Muscle layer of colon (tissue), 2 donors: Measurements from ENCODE around the gene FAM222A.

ENCODE experiments used
- H3K27ac ChIP-seq: one replicate; pipeline ENCODE4 v1.7.0; 2013; ENCODE audit warnings: low read depth, mild to moderate bottlenecking, low read length, moderate library complexity
- H3K27me3 ChIP-seq, 2 donors: one replicate each; pipeline ENCODE4 v1.7.0; 2013; ENCODE audit warnings: low read length in 2 of 2, mild to moderate bottlenecking in 2 of 2; ENCODE audit not compliant: insufficient read depth in 2 of 2, control insufficient read depth in 1 of 2
- H3K36me3 ChIP-seq: one replicate; pipeline ENCODE4 v1.7.0; 2013; ENCODE audit warnings: mild to moderate bottlenecking, low read length; ENCODE audit not compliant: insufficient read depth
- H3K4me1 ChIP-seq: one replicate; pipeline ENCODE4 v1.7.0; 2013; ENCODE audit warnings: mild to moderate bottlenecking, low read length; ENCODE audit not compliant: insufficient read depth
- H3K4me3 ChIP-seq, 2 donors: one replicate each; pipeline ENCODE4 v1.7.0; 2013; ENCODE audit warnings: low read length in 2 of 2, low read depth in 1 of 2, mild to moderate bottlenecking in 1 of 2, moderate library complexity in 1 of 2
- H3K9ac ChIP-seq: one replicate; pipeline ENCODE4 v1.7.0; 2013; ENCODE audit warnings: low read length
- H3K9me3 ChIP-seq: one replicate; pipeline ENCODE4 v1.7.0; 2013; ENCODE audit warnings: mild to moderate bottlenecking, low read length
- donor health status: abdominal sarcoma.
- donor health status: Adenocarcinoma of cecum.

FAM222A gene

GRCh38 chr12:109779382-109779781, 65.8 kb downstream of the FAM222A start:
- no peaks in the 10 kb centered on the region for H3K36me3 ChIP-seq
- no peak overlapping the region for H3K9ac ChIP-seq
- no peaks in the 10 kb centered on the region for H3K4me1 ChIP-seq
- no peaks in the 10 kb centered on the region for H3K9me3 ChIP-seq
- H3K27me3 ChIP-seq: no peaks in the 10 kb centered on the region
- H3K4me3 ChIP-seq: no peak overlapping the region
- no peak overlapping the region for H3K27ac ChIP-seq

DNA sequence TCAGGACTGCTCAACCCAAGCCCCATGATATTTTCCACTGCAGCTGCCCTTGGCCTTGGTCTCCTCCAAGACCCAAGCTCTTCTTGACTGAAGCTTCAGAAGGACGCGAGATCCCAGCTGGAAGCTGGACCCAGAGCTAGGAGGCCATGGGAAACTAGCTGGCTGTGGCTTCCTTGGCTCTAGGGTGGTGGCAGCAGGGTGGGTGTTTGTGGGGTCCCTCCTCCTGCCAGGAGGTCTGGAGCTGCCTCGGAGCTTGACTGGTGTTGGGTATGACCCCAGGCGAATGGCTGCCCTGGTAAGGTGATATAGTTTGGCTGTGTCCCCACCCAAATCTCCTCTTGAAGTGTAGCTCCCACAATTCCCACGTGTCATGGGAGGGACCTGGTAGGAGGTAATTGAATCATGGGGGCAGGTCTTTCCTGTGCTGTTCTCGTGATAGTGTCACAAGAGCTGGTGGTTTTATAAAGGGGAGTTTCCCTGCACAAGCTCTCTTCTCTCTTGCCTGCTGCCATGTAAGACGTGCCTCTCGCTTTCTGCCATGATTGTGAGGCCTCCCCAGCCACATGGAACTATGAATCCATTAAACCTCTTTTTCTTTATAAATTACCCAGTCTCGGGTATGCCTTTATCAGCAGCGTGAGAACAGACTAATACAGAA, 68.2 kb downstream of the FAM222A start:
- no peaks in the 10 kb centered on the region for H3K36me3 ChIP-seq
- H3K27ac ChIP-seq: no peak overlapping the region
- no peak overlapping the region for H3K9ac ChIP-seq
- H3K4me1 ChIP-seq: no peaks in the 10 kb centered on the region
- H3K9me3 ChIP-seq: no peaks in the 10 kb centered on the region
- no peaks in the 10 kb centered on the region for H3K27me3 ChIP-seq
- no peak overlapping the region for H3K4me3 ChIP-seq

GRCh38 chr12:109782326-109782703, 68.7 kb downstream of the FAM222A start:
- H3K27ac ChIP-seq: no peak overlapping the region
- no peak overlapping the region for H3K9ac ChIP-seq
- no peak overlapping the region for H3K4me3 ChIP-seq
- H3K36me3 ChIP-seq: no peaks in the 10 kb centered on the region
- H3K4me1 ChIP-seq: no peaks in the 10 kb centered on the region
- H3K9me3 ChIP-seq: no peaks in the 10 kb centered on the region
- no peaks in the 10 kb centered on the region for H3K27me3 ChIP-seq

GRCh38 chr12:109783135-109783964, 69.7 kb downstream of the FAM222A start:
- Histone ChIP-seq H3K9me3 (no peaks in the 10 kb centered on the region), H3K27ac (no peak overlapping the region), H3K36me3 (no peaks in the 10 kb centered on the region), H3K9ac (no peak overlapping the region), H3K27me3 (no peaks in the 10 kb centered on the region), H3K4me1 (no peaks in the 10 kb centered on the region), H3K4me3 (no peak overlapping the region)

- Histone ChIP-seq H3K36me3 (no peaks in the 10 kb centered on the region), H3K27ac (no peak overlapping the region), H3K9ac (no peak overlapping the region), H3K4me1 (no peaks in the 10 kb centered on the region), H3K4me3 (no peak overlapping the region), H3K9me3 (no peaks in the 10 kb centered on the region), H3K27me3 (no peaks in the 10 kb centered on the region)
Measured at GRCh38 chr12:109783965-109784244, 70.3 kb downstream of the FAM222A start.

DNA sequence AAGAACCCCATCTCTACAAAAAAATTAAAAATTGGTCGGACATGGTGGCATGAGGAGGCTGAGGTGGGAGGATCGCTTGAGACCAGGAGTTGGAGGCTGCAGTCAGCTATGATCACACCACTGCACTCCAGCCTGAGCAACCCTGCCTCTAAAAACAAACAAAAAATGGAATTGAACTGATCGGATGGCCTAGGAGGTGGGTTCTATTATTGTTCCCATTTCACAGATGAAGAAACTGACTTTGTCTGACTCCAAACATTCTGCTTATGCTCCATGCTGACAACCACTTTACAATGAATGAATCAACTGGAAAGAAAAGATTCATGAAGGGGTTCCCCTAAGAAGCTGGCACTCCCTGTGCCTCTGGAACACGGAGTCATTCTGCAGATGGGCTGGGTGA, 72.2 kb downstream of the FAM222A start:
- Histone ChIP-seq H3K9ac (no peak overlapping the region), H3K4me3 (no peak overlapping the region), H3K9me3 (no peaks in the 10 kb centered on the region), H3K27me3 (no peaks in the 10 kb centered on the region), H3K36me3 (no peaks in the 10 kb centered on the region), H3K27ac (no peak overlapping the region), H3K4me1 (no peaks in the 10 kb centered on the region)

- no peaks in the 10 kb centered on the region for H3K4me1 ChIP-seq
- no peaks in the 10 kb centered on the region for H3K36me3 ChIP-seq
- H3K27ac ChIP-seq: no peak overlapping the region
- no peaks in the 10 kb centered on the region for H3K9me3 ChIP-seq
- no peak overlapping the region for H3K9ac ChIP-seq
- no peak overlapping the region for H3K4me3 ChIP-seq
- H3K27me3 ChIP-seq: no peaks in the 10 kb centered on the region
Measured at GRCh38 chr12:109786799-109787198, 73.2 kb downstream of the FAM222A start.

DNA sequence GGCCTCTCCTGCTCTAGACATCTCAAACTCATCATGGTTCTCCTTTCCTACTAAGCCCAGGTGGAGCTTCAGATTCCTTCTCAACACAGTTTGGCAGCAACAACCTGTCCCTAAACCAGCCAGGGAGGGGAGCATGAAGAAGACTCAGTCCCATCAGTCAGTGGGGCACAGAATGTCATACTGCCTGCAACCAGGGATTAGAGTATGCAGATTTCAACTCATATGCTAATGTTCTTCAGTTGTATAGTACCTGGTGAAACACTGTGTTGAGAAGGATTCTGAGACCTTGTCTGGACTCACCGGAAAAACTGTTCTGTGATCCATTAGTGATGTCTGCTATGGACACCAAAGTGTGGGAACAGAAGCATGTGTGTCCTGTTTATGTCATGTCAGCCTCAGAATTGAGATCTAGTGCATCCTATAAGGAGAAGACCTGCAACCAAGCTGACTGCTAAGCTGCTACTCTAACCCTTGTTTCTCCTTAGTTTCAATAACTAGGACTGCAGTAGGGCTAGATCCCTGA, 76.0 kb downstream of the FAM222A start:
- H3K4me3 ChIP-seq: no peak overlapping the region

GRCh38 chr12:109792992-109793391, 79.4 kb downstream of the FAM222A start:
- Histone ChIP-seq H3K4me3 (no peak overlapping the region), H3K27ac (no peak overlapping the region), H3K9me3 (no peaks in the 10 kb centered on the region), H3K9ac (no peak overlapping the region), H3K27me3 (no peaks in the 10 kb centered on the region), H3K36me3 (no peaks in the 10 kb centered on the region), H3K4me1 (no peaks in the 10 kb centered on the region)

More for the DNA sequence above, 76.0 kb downstream of the FAM222A start:
- H3K27me3 ChIP-seq: no peaks in the 10 kb centered on the region
- no peak overlapping the region for H3K27ac ChIP-seq
- H3K9me3 ChIP-seq: no peaks in the 10 kb centered on the region
- H3K36me3 ChIP-seq: no peaks in the 10 kb centered on the region
- H3K9ac ChIP-seq: no peak overlapping the region
- no peaks in the 10 kb centered on the region for H3K4me1 ChIP-seq

GRCh38 chr12:109793411-109793810, 79.8 kb downstream of the FAM222A start:
- H3K27me3 ChIP-seq: no peaks in the 10 kb centered on the region
- H3K9me3 ChIP-seq: no peaks in the 10 kb centered on the region

DNA sequence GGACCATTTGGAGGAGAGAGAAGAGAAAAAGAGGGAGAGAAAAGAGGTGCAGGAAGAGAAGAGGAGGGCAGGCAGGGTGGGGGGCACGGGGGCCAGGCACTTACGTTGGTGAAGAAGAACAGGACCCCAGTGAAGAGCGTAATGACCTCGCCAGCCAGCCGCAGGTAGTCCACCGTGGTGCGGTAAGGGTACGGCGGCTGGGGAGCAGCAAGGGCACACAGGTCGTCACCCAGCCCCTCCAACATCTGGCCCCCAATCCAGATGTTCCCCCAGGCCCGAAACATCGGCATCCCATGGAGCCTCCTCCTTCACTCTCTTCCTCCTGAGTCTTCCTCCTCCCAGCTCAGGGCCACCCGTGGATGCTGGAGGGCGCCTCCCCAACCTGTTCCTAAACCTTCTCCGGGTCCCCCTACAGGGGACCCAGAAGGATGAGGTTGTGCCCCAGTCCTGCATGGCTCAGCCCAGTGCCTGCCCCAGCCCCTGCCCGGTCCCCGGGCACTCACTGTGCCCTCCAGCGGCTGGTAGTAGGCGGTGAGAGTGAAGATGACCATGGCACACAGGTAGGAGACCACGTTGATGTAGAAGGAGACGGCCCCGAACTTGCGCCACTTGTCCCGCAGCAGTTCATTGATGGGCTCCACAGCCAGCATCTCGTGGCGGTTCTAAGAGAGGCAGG, 80.3 kb downstream of the FAM222A start:
- Histone ChIP-seq H3K4me1 (no peaks in the 10 kb centered on the region), H3K9ac (no peak overlapping the region), H3K36me3 (no peaks in the 10 kb centered on the region), H3K4me3 (no peak overlapping the region), H3K27me3 (no peaks in the 10 kb centered on the region), H3K27ac (no peak overlapping the region), H3K9me3 (no peaks in the 10 kb centered on the region)

More at GRCh38 chr12:109793411-109793810, 79.8 kb downstream of the FAM222A start:
- Histone ChIP-seq H3K36me3 (no peaks in the 10 kb centered on the region), H3K27ac (no peak overlapping the region), H3K4me1 (no peaks in the 10 kb centered on the region), H3K4me3 (no peak overlapping the region), H3K9ac (no peak overlapping the region)
